GM18868 (cell line): ENCODE data around the gene AMOTL2.

Source experiments
- ATAC-seq: cut with Tn5 transposase; IDR thresholded peaks from one replicate; pipeline ENCODE4 v1.9.1; 2021; ENCODE audit warnings: mild to moderate bottlenecking, moderate library complexity; ENCODE audit not compliant: unreplicated experiment

The AMOTL2 gene

DNA sequence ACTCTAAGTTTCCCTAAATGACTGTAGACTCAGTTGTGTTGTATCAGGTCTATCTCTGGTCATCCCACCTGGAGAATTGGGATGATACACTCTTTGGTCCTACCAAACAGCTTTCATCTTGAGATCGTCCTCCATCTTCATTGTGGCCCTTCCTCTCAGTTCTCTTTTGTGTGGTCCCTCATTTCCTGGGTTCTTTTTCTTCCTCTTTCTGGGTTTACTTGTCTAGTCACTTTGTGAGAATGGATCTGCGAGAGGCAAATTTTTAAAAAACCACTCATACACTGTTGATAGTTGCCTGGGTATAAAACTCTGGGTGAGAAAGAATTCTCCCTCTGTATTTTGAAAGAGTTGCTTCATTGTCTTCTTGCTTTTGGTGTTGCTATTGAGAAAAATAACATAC lies 6.0 kb upstream of the AMOTL2 start:
- ATAC-seq: no peak

DNA sequence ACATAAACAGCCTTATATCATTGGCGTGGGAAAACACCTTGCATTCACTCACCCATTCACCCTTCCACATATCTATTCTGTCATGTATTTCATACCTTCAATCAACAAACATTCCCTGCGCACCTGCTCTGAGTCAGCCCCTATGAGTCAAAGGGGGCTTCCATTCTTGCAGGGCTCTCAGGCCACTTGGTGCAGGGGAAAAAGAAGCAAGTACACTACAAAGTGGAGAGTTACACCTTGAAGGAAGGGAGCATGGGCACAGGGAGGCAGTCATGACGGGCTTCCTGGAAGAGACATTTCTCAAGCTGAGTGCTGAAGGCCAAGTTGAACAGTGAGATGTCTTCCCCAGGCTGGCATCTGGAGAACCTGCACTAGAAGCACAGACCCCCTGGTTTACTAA lies 4.6 kb upstream of the AMOTL2 start:
- peak; percentile 44 for ATAC-seq

DNA sequence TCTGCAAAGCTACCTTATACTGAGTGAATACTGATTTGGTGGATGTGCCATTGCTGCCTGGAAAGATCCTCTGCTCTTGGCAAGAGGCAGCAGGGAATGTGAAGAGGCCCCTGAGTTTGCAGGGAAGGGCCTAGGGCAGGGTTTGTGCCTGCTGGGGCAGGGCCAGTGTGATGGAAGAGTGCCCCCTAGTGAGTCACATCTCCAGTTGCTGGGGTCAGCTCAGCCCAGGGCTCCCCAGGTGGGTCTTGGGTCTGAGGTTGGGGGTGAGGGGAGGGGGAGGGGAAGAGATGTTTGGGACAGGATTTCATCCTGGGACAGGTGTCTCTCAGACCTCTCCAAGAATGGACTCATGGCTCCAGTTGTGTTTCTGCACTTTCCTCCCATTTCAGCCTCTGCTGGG lies 4.1 kb upstream of the AMOTL2 start:
- ATAC-seq: no peak

DNA sequence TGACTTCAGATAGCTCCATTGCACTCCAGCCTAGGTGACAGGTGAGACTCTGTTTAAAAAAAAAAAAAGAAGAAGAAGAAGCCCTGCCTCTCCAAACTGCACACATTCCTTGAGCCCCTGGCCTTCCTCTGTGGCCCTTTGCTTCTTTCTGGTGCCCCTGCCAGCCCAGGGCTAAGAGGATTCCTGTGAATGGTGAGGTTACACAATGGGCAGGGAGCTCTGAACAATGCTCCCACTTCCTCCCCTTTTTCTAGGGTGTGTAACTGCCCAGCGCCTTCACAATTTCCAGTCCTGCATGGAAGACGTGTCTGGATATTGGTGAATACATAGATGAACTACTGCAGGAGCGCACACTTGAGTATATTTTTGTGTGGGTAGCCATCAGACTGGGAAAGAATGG lies 3.6 kb upstream of the AMOTL2 start:
- ATAC-seq: no peak

DNA sequence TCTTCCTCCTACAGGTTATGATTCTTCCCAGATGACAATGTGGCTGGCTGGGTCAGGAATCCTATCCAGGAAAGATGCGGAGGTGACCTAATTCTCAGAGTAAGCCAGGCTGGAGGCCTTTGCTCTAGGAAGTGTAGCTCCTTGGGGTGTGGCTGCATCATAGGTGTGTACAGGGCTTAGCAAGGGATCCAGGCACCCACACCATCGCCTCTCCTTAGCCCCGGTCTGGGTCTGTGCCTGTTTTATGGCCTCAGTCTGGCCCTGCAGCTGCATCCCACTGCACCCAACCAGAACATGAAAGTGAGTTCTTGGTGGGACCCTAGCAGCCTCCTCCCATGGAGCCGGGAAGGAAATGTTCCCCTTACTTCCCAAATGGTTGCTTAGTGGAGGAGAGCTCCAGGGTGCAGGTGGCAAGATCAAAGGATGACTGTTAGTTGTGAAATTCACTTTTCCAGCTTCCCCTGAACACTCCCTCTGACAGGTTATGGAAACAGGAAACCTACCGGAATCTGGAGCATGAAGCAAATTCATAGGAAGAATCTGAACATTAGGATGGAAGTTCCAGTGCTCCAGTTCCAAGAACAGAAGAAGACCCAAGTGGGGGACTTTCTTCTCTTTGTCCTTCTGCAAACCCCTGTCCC lies 2.7 kb upstream of the AMOTL2 start:
- ATAC-seq: no peak

DNA sequence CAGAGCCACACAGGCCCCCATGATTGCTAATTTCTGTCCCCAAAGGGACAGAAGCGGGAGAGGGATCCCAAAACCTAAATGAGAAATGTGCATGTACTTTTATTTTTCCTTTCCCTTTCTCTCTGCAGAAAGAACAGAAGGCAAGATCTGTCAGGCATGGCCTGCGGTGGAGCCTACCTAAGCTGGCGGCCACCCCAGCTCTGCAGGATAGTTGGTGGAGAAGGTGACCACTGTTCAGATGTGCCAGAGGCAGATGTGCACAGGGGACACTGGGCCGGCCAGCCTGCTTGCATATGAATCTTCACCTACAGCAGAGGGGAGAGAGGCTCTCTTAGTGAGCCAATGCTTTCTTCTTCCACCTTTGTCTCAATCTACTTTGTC lies 2.1 kb upstream of the AMOTL2 start:
- ATAC-seq: no peak

DNA sequence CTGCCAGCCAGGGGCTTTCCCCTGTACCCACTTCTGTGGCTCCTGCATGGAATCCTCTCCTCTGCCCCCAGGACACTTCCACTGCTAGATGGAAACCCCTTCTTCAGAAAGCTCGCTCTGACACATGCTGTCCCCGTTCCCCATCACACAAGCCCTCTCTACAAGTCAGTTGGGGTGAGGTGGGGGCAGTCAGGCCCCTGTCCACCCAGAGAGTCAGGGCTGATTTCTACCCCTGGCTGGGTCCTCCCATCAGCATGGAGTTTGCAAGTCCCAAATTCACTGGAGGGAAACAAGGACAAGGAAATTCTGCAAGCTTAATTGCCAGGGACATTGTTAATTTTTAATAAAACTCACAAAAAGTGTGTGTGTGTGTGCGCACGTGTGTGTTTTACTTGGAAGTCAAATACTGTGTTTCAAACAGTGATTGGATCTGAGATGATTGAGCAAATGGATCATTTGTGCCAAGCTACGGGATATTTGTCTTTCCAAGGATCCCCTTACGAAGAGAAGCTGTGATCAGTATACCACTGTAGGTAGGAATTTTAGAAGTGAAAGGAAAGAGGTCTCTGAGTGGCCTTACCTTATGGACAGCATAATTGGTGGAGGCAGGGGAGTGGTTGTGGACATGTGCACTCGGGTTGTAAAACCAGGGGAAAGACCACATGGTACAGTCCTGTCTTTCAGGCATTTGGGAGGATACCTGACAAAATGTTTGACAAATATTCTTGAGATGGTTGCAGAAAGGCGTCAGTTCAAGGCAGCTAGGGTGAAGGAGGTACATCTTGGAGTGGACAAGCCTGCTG lies 1.5 kb upstream of the AMOTL2 start:
- no peak for ATAC-seq

DNA sequence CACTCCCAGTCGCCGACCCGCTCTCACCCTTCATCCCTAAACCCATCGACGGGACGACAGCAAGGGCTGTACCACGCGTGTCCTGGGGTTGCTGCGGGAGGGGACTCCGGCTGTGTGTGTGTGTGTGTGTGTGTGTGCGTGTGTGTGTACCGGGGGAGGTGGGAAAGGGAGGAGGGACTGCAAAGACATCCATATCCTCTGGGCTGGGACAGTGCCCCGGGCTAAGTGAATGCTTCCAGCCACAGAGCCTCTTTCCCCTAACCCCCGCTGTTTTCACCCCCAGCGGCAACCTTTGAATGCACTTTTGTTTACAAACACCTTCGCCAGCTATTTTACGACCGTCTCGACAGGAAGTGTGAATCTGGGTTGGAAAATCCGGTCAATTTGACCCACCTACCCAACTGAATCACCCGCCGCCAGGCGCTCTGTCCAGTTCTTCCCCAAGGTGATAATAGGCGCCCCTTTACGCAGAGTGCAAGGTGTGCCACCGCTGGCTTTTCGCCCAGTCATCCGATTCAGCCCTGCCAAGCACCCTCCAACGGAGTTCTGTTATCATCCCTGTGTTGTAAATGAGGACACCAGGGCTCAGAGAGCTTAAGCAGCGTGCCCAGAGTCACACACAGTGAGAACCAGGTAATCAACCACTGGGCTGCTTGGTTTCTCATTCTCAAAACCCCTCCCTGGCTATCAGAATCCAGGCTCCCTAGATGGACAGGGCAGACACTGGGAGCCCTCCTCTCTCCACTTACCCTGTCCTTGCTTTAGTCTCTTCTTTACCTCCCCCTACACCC lies 739 bp upstream of the AMOTL2 start:
- ATAC-seq: no peak

DNA sequence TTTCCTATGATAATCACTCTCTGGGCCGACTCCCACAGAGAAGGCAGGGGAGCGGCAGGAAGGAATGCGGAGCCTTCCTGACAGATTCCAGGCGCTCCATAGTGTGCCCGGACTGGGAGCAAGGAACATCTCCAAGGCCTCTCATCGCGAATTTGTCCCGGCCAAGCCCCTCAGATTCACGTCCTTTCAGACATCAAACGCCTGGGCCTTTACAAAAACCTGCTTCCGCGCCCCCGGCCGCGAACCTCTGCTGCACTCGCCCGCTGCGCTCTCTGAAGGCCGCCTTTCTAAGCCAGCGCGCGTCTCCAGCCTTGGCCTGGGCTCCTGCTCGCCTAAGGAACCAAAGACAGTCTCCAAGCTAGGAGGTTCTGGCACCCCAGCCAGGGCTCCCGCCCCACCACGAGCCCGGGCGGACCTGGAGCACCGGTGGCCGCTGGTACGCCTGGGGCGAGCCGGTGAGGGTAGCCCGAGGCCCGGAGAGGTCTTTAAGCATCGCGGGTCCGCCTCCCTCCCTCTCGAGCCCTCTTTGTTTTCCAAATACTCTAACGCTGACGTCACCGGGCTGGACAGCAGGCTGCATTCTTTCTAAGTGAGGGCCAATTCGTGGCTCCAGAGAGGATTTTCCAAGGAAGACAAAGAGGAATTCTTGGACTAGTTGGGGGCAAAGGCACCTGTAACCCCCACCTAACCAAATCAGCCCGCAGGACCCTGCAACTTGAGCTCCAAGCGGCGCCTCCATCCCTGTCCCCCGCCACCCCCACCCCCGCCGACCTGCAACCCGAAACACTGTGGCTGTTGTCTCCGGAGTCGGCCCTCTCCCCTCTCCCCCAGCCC lies 759 bp downstream of the AMOTL2 start:
- ATAC-seq: no peak

DNA sequence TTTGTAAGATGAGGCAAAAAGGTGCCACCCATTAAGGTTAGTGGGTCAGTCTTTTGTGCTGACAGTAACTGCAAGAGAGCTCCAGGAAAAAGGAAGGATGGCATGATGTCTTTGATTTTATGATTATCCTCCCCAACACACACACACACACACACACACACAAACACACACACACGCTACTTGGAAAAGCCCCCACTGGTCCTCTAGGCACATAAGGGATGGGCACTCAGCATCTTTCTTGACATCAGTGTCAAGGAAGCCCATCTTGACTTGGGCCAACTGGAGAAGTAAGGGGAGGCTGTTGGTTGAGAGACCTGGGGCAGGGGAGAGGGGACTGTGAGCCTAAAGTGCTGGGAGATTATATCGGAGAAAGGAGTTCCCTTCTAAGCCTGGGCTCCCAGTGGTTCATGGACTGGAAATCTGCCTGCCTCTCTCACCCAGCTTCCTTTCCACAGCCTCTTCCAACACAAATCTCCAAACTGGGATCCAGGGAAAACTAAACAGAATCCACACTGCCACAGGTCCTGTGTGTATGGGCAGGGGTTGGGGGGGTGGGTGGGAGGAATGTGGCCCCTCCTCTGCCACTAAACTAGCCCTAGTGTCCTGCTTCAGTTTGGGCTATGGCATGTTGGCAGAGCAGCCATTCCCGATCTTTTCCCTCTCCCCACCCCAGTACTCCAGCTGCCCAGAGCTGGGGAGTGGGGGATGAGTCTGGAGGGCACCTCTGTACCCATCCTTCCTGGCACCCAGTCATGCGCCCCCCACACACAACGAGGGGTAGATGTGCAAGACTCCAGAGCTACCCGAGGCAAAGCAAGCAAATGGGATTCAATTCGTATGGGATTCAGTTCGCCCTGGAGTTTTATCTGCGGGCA lies 1.6 kb downstream of the AMOTL2 start:
- ATAC-seq: no peak

DNA sequence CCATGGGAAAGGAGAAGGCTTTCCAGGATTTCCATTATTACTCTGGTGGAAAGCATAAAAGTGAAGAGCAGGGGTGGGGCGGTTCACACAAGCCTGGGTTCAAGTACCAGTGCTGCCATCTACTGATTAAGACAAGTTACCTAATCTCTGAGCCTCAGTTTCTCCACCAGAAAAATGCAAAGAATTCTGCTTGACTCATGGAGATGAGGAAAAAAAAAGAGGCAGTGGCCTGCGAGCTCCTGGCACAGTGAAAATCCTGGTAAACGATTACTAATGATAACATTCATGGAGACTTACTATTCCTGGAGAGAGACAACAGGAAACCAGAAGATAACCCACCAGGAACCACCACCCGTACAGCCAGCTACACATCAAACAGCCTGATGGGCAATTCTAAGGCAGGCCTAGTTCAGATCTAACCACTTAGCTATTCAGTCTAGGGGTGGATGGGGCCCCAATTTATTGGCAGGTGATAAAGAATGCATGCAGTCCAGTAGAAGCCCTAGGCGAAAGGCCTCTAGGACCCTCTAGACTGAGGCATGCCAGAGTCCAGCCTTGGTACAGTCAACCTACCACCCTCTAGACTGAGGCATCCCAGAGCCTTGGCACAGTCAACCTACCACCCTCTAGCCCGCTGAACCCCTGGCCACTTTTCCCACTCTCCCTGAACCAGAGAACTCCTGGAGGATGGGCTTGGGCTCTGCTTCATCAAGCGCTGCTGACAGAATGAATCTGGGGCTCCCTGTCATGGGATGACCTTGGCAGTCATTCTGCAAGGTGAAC lies 2.5 kb downstream of the AMOTL2 start:
- ATAC-seq: no peak

DNA sequence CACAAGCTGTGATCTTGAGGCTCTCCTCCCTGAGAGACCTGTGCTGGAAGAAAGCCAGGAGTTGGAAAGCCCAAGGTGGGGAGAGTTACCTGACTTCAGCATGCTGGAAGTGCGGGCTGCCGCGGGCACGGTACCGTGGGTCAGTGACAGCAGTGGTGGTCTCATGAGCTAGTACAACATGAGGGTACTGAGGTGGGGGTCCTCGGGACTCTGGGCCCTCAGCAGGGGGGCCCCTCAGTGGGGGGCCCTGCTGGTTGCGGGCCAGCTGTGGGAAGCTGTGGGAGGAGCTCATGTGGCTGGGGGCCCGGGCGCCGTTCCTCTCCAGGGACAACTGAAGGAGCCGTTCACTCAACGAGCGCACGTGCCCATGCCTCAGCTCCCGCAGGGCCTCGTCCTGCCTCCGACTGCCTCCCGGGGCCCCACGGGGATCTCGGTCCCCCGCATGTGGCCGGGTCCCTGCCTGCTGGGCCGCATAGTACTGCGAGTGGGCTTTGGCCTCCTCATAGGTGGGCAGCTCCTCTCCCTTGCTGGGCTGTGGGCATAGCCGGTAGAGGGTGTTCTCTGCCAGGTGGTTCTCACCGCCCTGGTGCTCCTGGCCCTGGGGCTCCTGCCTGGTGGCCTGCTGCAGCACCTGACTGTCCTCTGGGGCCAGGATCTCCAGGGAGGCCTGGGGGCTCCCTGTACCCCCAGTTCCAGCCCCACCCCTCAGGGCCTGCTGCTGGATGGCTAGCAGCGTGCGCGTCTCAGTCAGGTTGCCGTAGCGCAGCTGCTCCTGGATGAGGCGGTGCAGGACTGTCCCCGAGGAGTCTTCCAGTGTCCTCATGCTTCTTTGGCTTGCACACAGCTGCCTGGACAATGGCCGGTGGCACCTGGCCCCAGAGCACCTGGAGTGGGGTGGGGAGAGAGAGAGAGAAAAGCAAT lies 3.4 kb downstream of the AMOTL2 start:
- no peak for ATAC-seq

DNA sequence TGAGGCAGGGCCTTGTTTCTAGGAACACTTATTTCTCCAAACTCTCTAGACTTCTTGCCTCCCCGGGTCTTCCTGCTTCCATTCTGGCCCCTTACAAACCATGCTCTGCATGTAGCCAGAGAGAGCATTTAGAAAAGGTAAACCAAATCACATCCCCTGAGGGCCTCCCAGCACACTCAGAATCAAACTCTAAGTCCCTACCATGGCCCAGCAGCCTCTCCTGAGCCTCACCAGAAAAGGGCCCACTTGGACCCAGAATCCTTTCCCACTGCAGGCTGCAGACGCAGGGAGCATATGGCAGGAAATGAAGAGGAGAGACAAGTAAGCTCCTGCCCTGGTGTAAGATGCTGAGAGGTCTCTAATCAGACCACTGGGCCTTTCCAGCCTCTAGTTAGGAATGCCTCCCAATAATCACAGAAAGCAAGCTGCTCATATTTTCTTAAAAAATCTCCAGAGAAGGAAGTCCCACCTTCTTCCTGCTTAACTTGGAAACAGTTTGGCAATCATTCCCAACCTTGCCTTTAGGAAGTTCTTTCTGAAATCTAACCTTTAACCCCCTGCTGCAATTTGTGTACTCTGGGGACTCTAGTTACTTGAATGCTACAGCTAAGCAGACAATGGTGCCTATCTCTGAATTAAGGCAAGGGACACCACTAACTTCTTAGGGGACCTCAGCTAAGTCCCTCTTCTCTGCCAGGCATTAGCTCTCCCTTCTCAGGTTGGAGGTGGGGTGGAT lies 4.2 kb downstream of the AMOTL2 start:
- no peak for ATAC-seq

DNA sequence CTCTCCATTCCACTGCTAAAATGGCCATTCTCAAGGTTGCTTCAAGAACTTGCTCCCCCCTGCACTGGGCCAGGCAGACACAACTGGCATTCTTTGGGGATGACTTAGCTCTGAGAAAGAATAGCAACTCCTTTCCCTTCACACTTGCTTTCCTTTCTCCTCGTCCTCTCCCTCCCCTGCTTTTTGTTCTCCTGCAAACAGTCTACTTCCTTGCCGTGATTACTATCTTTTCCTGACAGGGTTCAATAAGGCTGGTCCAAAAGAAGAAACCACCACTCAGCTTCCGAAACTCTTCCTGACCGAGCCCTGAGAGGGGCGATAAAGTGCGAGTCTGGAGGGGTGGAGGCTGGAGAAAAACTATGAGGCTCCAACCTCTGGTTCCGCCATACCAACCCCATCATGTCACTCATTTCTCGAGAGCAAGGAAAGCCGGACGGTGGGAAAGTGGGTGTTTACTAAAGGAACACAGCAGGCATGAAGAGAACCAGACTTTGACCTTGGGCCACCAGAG lies 5.0 kb downstream of the AMOTL2 start:
- no peak for ATAC-seq

DNA sequence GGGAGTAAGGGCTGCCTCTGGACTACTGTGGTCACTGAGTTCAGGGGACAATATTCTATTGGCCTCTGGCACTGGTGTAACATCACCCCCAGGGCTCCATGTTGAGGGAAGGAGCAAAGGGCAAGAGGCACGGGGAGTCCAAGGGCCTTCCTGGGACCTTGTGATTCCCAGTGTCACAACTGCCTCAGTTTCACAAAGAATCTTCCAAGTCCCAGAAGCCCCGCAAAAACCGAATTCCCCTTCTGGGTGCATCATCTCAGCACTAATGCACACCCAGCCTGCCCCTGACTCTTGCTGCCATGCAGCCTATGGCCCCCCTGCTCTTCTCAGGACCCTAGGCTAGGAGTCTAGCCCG lies 5.5 kb downstream of the AMOTL2 start:
- ATAC-seq: no peak

DNA sequence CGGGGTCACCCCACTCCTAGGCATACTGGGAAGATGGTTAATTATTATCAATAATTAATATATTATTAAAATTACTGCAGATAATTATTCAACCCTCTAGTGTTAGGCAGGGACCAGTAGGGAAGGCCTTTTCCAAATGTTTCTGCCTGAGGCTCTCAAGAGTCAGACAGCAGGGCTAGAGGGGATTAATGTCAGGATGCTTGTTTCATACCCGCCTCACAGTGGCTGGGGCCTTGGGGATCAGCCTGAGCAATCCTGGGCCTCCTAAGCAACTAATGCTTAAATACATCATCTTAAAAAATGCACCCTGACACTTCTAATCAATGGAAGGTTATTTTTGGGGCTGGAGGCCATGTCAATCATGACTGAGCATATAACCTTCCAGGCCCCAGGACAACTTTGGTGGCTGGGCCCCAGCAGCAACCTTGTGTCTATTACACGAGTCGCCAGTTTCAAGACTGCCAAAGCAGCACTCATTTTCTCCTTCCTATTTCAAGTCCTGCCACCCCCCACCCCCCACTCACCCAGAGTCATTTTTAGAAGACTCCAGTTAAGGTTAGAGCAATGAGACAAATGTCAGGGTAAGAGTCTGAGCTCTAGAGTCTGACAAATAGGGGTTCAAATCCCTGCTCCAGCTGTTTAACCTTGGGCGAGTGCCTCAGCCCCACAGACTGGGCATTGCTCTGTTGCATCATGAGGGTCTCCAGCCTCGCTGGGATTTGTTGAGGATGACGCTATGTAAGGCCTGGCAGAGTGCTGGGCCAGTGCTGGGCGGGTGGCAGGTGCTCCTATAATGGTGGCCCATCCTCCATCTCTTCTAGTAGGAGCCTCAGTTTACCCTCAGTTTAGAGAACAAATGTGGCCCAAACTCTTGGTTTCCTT lies 6.1 kb downstream of the AMOTL2 start:
- ATAC-seq: no peak
